ENCODE data around the gene FAM149A.

The FAM149A gene

DNA sequence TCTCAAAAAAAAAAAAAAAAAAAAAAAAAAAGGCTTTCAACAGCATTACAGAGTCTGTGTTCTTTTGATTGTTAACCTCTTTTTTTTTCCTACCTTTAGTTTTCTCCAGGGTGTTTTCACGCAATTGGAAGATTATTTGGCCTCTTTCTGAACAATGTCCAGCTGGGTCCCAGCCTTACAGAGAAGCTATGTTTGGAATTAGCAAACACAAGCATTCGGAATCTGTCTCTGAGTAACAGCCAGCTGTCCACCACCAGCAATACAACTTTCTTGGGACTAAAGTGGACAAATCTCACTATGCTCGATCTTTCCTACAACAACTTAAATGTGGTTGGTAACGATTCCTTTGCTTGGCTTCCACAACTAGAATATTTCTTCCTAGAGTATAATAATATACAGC is 22.3 kb upstream of the FAM149A start:
- H3K36me3 ChIP-seq (replicated peaks; ENCODE audit: insufficient read depth, low read length): no peaks in the 10 kb centered on the region
- H3K27me3 ChIP-seq (replicated peaks; ENCODE audit: insufficient read depth, low read length): no peaks in the 10 kb centered on the region
- no peaks in the 10 kb centered on the region for H3K4me1 ChIP-seq (ENCODE audit: low read length)
- no peaks in the 10 kb centered on the region for H3K9me3 ChIP-seq (replicated peaks; ENCODE audit: insufficient read depth, low read length)
- DNase-seq: no peak
- no peaks in the 10 kb centered on the region for H4K20me1 ChIP-seq (ENCODE audit: insufficient read depth, low read length)
- H3K9me2 ChIP-seq (replicated peaks; ENCODE audit: insufficient read depth, low read length): no peaks in the 10 kb centered on the region
- H3K79me2 ChIP-seq (ENCODE audit: low read length): no peaks in the 10 kb centered on the region
- H3K27ac ChIP-seq (ENCODE audit: low read length): no peak overlapping the region
- TF ChIP-seq EZH2phosphoT487 (IDR thresholded peaks at IDR 0.05; ENCODE audit: low read length) (no peak), EZH2 (optimal IDR thresholded peaks at IDR 0.05; ENCODE audit: low read depth, low read length) (no peak)
- TF ChIP-seq, protein P1, sequence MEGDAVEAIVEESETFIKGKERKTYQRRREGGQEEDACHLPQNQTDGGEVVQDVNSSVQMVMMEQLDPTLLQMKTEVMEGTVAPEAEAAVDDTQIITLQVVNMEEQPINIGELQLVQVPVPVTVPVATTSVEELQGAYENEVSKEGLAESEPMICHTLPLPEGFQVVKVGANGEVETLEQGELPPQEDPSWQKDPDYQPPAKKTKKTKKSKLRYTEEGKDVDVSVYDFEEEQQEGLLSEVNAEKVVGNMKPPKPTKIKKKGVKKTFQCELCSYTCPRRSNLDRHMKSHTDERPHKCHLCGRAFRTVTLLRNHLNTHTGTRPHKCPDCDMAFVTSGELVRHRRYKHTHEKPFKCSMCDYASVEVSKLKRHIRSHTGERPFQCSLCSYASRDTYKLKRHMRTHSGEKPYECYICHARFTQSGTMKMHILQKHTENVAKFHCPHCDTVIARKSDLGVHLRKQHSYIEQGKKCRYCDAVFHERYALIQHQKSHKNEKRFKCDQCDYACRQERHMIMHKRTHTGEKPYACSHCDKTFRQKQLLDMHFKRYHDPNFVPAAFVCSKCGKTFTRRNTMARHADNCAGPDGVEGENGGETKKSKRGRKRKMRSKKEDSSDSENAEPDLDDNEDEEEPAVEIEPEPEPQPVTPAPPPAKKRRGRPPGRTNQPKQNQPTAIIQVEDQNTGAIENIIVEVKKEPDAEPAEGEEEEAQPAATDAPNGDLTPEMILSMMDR (IDR thresholded peaks at IDR 0.05; ENCODE audit: low read length): no peak
- H3K4me2 ChIP-seq (ENCODE audit: low read depth, low read length): no peak overlapping the region
- no peaks in the 10 kb centered on the region for H3F3A ChIP-seq (ENCODE audit: insufficient read depth, low read length)
- no peak overlapping the region for H2AFZ ChIP-seq (ENCODE audit: low read length)
- no peak overlapping the region for H3K4me3 ChIP-seq (ENCODE audit: low read length)
- no peak overlapping the region for H3K9ac ChIP-seq (ENCODE audit: low read length)

DNA sequence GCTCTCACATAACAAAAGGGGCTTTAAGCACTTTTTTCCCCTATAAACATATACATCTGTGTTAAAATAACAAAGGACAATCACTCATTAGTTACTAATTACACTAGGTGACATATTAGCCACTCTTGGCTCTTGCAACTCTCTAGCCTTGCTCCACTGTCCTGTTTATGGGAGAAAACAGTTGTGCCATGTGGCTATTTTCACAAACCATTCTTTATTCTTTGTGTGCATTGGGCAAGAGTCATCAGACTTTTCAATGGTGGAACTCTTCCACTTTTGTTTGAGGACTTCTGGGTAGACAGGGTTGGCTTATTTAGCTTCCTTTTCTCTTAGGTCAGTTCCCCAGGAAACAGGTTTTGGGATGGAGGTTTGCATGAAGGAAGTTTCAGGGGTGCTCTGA is 16.0 kb upstream of the FAM149A start:
- TF ChIP-seq, protein P1 (IDR thresholded peaks at IDR 0.05; ENCODE audit: low read length): no peak
- TF ChIP-seq EZH2phosphoT487 (IDR thresholded peaks at IDR 0.05; ENCODE audit: low read length) (no peak), EZH2 (optimal IDR thresholded peaks at IDR 0.05; ENCODE audit: low read depth, low read length) (no peak)
- no peaks in the 10 kb centered on the region for H3K27me3 ChIP-seq (replicated peaks; ENCODE audit: insufficient read depth, low read length)

DNA sequence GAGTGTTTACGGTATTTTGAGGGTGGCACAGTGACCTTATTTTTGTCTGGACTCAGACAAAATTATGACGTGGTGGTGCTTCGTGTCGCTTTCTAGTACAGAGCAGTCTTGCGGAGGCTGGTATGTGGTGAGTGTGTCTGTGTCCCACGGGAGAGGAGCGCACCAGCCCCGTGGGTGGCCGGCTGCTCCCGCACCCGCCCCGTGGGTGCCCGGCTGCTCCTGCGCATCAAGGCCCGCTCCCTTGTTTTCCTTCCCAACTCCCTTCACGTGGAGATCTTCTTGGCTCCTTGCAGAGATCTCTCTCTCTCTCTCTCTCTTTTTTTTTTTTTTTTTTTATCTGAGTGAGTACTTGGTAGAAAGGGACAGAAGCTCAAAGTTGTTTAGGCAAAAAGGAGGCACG is 12.2 kb upstream of the FAM149A start:
- Histone ChIP-seq H3K9me2 (replicated peaks; ENCODE audit: insufficient read depth, low read length) (no peaks in the 10 kb centered on the region), H3K36me3 (replicated peaks; ENCODE audit: insufficient read depth, low read length) (no peaks in the 10 kb centered on the region), H2AFZ (ENCODE audit: low read length) (no peak overlapping the region), H3K4me1 (ENCODE audit: low read length) (no peaks in the 10 kb centered on the region), H3K27ac (ENCODE audit: low read length) (no peak overlapping the region), H3K9me3 (replicated peaks; ENCODE audit: insufficient read depth, low read length) (no peaks in the 10 kb centered on the region), H3K4me2 (ENCODE audit: low read depth, low read length) (no peak overlapping the region), H3K9ac (ENCODE audit: low read length) (no peak overlapping the region), H4K20me1 (ENCODE audit: insufficient read depth, low read length) (no peaks in the 10 kb centered on the region), H3K27me3 (replicated peaks; ENCODE audit: insufficient read depth, low read length) (no peaks in the 10 kb centered on the region), H3K79me2 (ENCODE audit: low read length) (no peaks in the 10 kb centered on the region), H3F3A (ENCODE audit: insufficient read depth, low read length) (no peaks in the 10 kb centered on the region), H3K4me3 (ENCODE audit: low read length) (no peak overlapping the region)
- no peak for DNase-seq
- TF ChIP-seq EZH2phosphoT487 (IDR thresholded peaks at IDR 0.05; ENCODE audit: low read length) (no peak), EZH2 (optimal IDR thresholded peaks at IDR 0.05; ENCODE audit: low read depth, low read length) (no peak)
- TF ChIP-seq, protein P1 (IDR thresholded peaks at IDR 0.05; ENCODE audit: low read length): no peak

More for the DNA sequence above, 16.0 kb upstream of the FAM149A start:
- Histone ChIP-seq H3K9ac (ENCODE audit: low read length) (no peak overlapping the region), H3K9me2 (replicated peaks; ENCODE audit: insufficient read depth, low read length) (no peaks in the 10 kb centered on the region), H3K79me2 (ENCODE audit: low read length) (no peaks in the 10 kb centered on the region), H4K20me1 (ENCODE audit: insufficient read depth, low read length) (no peaks in the 10 kb centered on the region), H3K9me3 (replicated peaks; ENCODE audit: insufficient read depth, low read length) (no peaks in the 10 kb centered on the region), H3F3A (ENCODE audit: insufficient read depth, low read length) (no peaks in the 10 kb centered on the region), H3K36me3 (replicated peaks; ENCODE audit: insufficient read depth, low read length) (no peaks in the 10 kb centered on the region), H3K4me3 (ENCODE audit: low read length) (no peak overlapping the region), H3K4me1 (ENCODE audit: low read length) (no peaks in the 10 kb centered on the region), H3K27ac (ENCODE audit: low read length) (no peak overlapping the region), H3K4me2 (ENCODE audit: low read depth, low read length) (no peak overlapping the region), H2AFZ (ENCODE audit: low read length) (no peak overlapping the region)
- DNase-seq: no peak
